RWPE1 (cell line): Measurements from ENCODE around the gene OVOL2.

Experiments
- CTCF ChIA-PET: fragments of 350-600 bp; sonication (Branson Sonifier 250); formaldehyde crosslinking; extraction: SDS; loops from one replicate; lab custom pipeline; 2021; lab: Yijun Ruan, JAX
- POLR2A ChIA-PET: fragments of 400-600 bp; formaldehyde crosslinking; extraction: SDS; loops from one replicate; lab custom pipeline; 2020; ENCODE audit warnings: antibody characterized with exemption; ENCODE audit not compliant: low non-redundant PET; lab: Yijun Ruan, JAX
- DNase-seq: peaks from one replicate; pipeline ENCODE4 v3.0.0; 2012; ENCODE audit warnings: low spot score
- H3K27ac ChIP-seq: fragments of 450-650 bp; 2 replicates; pipeline ENCODE4 v1.5.1; 2017
- CTCF ChIP-seq: fragments of 450-650 bp; conservative IDR thresholded peaks from 2 replicates; pipeline ENCODE4 v1.5.1; 2017; ENCODE audit warnings: low read depth, mild to moderate bottlenecking

The OVOL2 gene

GRCh38 chr20:18058661-18059467, 1.1 kb upstream of the OVOL2 start:
- POLR2A ChIA-PET = interaction anchor here (1.7 kb wide), 1 partner anchor 79 kb away, joined by 5 read pairs; the partner anchor contains the start of genes KAT14 and PET117
- DNase-seq = no peak
- no peak overlapping the region for H3K27ac ChIP-seq
- CTCF ChIA-PET = interaction anchor here (1.0 to 1.1 kb wide), 2 partner anchors 85 to 90 kb away, joined by 4 read pairs; no protein-coding TSS in a partner anchor
- no peak for TF ChIP-seq CTCF

- DNase-seq = no peak
- ChIA-PET CTCF (interaction anchor here (0.6 to 1.1 kb wide), 3 partner anchors 86 to 1199 kb away, joined by 4 to 7 read pairs (median 4); no protein-coding TSS in a partner anchor), POLR2A (interaction anchor here (0.7 to 1.7 kb wide), 2 partner anchors 80 to 83 kb away, joined by 3 to 5 read pairs; partner anchors contain the start of genes KAT14 and PET117)
- no peak for TF ChIP-seq CTCF
- no peak overlapping the region for H3K27ac ChIP-seq
Measured at GRCh38 chr20:18057994-18058349, 256 bp upstream of the OVOL2 start.

GRCh38 chr20:18056174-18057100, 1.3 kb downstream of the OVOL2 start:
- DNase-seq = no peak
- no peak for TF ChIP-seq CTCF
- CTCF ChIA-PET = no interaction called here
- POLR2A ChIA-PET = no interaction called here
- no peak overlapping the region for H3K27ac ChIP-seq

GRCh38 chr20:18055261-18055660, 2.5 kb downstream of the OVOL2 start:
- no peak overlapping the region for H3K27ac ChIP-seq
- DNase-seq = no peak
- POLR2A ChIA-PET = no interaction called here
- CTCF ChIA-PET = no interaction called here
- no peak for TF ChIP-seq CTCF

GRCh38 chr20:18052856-18053255, 4.9 kb downstream of the OVOL2 start:
- DNase-seq = no peak
- POLR2A ChIA-PET = no interaction called here
- CTCF ChIA-PET = no interaction called here
- no peak for TF ChIP-seq CTCF
- H3K27ac ChIP-seq = no peak overlapping the region

- TF ChIP-seq CTCF = no peak
- no peak overlapping the region for H3K27ac ChIP-seq
- DNase-seq = no peak
- POLR2A ChIA-PET = no interaction called here
- CTCF ChIA-PET = no interaction called here
Measured at GRCh38 chr20:18050628-18051027, 7.1 kb downstream of the OVOL2 start.
